ENCODE measurements around the gene ACTR5.
"Not testable (repeated sequence)": the region's sequence is repeated elsewhere in the genome, so short reads cannot be mapped to it uniquely, and the experiment has no call there.

Gene ACTR5

DNA sequence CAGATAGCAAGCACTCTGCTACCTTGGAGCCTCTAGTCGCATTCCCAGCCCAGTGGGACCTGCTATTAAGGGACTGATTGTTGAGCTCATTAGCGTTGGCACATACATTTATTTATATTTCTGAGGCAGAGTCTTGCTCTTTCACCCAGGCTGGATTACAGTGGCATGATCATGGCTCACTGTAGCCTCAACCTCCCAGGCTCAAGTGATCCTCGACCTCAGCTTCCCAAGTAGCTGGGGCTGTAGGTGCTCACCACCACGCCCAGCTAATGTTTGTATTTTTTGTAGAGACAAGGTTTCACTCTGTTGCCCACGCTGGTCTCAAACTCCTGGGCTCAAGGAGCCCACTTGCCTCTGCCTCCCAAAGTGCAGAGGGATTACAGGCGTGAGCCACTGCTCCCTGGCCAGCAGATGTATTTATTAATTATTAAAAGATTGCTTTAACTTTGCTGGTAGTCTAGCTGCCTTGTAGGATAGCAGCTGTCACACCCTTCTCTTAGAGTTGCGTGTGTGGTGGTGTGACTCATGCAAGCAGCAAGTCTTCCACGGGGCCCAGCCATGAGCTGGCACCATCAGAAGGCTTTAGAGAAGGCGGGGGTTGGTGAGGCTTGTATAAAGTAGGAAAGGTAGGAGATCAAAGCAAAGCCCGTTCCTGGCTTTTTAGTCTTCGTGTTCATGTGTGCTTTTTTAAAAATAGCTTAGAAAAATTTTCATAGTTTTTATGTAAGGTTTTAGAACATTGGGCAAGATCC, 16.5 kb downstream of the ACTR5 start:
- peak; percentile 85 for DNase-seq (ENCODE audit: low read depth)

DNA sequence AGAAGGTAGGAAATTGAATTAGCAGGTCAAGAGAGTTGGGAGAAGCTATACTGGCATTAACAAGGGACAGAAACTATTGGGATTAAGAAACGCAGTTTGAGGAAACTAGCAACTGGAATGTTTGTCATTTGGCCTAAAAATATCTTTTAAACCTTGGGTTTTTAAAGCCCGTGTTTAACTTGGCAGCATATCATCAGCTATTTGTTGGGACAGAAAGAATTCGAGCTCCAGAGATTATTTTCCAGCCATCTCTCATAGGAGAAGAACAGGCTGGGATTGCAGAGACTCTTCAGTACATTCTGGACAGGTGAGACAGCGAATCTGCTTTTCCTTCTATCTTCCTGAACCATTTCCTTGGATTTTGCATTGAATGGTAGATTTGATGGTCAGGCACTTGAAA, 17.8 kb downstream of the ACTR5 start:
- no peak for DNase-seq (ENCODE audit: low read depth)

DNA sequence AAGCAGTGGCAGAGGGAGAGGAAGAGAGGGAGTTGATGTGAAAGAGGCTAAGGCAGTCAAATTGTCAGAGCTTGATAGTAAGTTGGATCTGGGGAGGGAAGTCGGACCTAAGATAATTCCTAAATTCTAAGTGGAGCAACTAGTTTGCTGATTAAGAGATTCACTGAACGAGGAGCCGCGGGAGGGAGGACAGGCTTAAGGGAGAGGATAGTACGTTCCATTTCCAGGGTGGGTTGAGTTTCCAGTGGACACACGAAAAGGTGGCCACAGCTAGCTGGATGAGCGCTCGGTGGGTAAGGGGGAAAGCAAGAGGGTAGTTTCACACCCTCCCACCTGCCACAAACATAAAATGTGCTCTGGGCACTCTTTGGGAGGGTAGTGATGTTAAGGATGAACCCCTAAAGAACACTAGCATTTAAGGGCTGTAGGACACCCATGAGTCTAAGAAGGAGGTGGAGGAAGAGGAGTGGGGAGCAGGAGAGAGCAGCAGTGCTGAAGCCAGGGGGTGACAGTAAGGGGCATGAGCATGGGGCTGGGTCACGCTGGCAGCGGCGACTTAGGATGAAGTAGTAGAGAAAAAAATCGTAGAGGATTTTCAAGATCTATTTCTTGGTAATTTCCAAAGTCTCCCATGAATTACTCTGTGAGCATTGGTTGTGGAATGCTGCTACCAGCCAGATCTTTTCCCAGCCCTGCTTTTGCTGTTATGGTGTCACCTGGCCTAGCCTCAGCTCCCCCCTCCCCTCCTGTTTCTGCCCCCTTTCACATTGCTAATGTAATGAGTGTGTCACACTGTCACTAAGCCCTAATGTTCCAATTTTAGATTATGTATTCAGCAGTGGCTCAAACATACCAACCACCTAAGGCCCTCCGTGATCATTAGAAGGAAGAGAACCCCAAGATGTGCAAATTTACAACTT, 21.4 kb downstream of the ACTR5 start:
- DNase-seq (ENCODE audit: low read depth): no peak

DNA sequence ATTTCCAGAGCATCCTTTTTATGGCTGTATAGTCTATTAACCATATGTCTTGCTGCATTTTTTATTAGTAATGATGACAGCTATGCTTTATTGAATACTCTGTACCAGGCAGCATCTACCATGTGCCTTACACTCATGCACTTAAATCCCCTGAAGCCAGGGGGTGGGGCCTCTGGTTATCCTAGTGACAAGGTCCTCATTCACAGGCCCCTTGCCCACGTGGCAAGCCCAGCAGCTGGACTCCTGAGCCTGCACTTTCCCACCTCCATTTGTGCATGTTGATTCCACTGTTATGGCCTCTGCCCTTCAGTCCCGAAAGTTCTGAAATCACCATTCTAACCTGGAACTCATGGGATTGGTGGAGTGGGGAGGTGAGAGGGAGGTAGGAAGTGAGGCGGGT, 22.3 kb downstream of the ACTR5 start:
- DNase-seq (ENCODE audit: low read depth): no peak

DNA sequence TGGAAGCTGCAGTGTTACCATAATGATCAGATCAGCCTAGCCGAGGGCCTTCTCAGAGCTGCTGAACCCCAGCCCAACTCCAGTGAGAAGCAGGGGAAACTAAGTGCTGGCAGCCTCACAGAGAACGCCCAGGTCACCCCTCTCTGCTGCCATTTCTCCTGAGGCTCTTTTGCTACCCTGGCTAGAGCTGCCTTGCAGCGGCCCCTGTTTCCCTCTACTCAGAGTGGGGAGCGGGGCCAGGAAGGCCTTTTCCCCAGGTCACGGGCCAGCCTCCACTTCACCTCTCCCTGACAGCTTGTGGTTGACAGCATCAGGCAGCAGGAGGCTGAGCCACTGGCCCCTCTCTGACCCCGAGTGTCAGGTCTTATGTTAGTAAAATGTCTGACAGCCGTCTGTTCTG, 22.7 kb downstream of the ACTR5 start:
- no peak for DNase-seq (ENCODE audit: low read depth)

DNA sequence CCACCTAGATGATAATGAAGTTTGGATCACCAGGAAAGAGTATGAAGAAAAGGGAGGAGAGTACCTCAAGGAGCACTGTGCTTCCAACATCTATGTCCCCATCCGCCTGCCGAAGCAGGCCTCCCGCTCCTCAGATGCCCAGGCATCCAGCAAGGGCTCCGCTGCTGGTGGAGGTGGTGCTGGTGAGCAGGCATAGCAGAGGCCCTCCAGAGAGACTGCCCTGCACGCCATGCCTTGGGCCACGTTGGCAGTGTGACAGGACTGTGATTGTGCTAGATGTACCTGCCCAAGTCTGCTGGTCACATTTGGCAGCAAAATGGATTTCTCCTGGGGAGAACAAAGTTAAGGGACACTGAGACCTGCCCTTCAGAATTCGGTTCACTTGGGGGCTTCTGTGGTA, 23.4 kb downstream of the ACTR5 start:
- DNase-seq (ENCODE audit: low read depth): no peak

DNA sequence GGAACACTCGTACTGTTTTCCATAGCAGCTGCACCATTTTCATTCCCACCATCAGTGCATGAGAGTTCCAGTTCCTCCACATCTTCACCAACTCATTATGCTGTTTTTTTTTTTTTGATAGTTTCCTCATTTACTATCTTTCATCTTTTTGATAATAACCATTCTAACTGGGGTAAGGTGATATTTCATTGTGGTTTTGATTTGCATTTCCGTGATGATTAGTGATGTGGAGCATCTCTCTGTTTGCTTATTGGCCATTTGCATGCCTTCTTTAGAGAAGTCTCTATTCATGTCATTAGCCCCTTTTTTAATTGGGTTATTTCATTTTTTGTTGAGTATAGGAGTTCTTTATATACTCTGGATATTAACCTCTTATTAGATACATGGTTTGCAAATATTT, 25.9 kb downstream of the ACTR5 start:
- DNase-seq (ENCODE audit: low read depth): no peak

DNA sequence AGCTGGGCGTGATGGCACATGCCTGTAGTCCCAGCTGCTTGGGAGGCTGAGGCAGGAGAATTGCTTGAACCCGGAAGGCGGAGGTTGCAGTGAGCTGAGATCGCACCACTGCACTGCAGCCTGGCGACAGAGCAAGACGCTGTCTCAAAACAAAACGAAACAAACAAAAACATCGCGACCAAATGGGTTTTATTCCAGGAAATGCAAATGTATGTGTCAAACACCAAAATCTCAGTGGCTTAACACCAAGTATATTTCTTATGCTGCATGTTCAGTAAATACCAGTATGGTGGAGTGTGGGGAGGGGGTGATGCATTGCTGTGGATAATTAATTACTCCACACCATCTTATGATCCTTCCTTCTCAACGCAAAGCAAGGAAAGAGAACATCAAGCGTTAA, 28.1 kb downstream of the ACTR5 start:
- no peak for DNase-seq (ENCODE audit: low read depth)

DNA sequence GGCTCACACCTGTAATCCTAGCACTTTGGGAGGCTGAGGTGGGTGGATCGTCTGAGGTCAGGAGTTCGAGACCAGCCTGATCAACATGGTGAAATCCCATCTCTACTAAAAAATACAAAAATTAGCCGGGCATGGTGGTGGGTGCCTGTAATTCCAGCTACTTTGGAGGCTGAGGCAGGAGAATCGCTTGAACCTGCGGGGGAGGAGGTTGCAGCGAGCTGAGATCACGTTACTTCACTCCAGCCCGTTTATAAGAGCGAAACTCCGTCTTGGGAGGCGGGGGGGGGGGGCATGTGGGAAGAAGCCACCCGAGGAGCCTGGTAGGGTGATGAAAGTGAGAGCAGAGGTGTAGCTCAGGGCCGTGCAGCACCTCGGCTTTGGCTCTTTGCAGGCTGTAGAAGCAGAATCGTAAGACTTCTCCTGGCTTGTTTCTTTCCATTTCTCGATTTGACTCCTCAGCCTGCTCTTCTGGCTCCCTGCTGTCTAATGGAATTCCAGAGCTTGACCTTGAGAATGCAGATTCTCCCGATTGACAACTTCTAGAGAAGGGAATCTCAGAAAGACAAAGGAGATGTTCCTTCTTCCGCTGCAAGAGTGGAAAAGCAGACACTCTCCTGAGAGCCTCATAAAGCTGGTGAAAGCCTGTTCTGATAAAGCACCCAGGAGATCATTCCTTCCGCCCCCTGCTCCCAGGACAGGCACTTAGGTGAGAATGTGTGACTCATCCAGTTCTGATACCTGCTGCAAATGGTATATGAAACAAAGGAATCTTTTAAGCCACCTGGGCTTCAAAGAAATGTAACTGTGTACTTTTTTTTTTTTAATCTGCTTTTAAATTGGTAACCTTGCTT, 31.2 kb downstream of the ACTR5 start:
- DNase-seq (ENCODE audit: low read depth): no peak

DNA sequence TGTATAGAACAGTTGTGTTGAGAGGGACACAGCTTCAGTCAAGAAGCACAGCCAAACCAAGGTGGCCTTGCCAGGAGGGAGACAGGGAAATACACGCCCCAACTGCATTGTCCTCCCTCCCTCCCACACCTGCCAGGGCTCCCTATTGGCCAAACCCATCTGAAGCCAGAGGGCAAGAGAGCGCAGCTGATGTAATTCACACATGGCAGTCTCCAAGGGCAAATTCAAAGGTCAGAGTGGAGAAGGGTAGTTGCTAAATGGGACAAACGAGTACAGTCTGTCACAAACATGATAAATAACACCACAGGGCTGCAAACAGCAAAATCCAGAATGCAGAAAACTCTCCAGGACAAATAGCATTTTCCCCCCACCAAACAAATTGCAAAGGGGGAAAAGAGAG, 34.0 kb downstream of the ACTR5 start:
- DNase-seq (ENCODE audit: low read depth): no peak

DNA sequence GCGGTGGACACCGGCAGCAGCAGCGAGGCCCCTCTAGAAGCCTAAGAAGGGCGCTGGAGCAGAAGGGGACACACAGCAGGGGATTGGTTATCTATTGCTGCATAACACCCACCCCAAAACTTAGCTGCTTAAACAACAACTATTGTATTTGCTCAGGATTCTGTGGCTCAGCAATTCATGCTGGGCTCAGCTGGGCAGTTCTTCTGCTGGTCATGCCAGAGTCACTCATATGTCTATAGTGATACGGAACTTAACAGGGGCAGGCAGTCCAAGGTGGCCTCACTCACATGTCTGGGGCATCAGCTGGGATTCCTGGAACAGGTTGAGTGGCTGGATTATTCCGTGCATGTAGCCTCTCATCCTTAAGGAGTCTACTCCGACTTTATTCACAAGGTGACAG, 39.6 kb downstream of the ACTR5 start:
- no peak for DNase-seq (ENCODE audit: low read depth)

DNA sequence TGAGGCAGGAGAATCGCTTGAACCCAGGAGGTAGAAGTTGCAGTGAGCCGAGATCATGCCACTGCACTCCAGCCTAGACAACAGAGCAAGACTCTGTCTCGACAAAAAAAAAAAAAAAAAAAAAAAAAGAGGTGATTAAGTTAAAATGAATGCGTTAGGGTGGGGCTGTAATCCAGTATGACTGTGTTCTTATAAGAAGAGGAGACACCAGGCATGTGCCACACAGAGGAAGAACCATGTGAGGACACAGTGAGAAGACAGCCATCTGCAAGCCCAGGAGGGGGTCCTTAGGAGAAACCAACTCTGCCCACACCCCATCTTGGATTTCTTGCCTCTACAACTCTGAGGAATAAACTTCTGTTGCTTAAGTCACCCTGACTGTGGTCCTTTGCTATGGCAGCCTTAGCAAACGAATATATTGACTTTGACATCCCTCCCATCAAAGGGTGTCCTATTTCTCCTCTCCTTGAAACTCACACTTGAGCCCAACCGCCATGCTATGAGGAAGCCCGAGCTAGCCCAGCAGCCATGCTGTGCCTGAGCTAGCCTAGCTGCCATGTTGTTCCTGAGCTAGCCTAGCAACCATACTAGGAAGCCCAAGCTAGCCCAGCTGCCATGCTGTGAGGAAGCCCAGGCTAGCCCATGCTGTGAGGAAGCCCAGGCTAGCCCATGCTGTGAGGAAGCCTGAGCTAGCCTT, 41.4 kb downstream of the ACTR5 start:
- peak; percentile 33 for DNase-seq (ENCODE audit: low read depth)

DNA sequence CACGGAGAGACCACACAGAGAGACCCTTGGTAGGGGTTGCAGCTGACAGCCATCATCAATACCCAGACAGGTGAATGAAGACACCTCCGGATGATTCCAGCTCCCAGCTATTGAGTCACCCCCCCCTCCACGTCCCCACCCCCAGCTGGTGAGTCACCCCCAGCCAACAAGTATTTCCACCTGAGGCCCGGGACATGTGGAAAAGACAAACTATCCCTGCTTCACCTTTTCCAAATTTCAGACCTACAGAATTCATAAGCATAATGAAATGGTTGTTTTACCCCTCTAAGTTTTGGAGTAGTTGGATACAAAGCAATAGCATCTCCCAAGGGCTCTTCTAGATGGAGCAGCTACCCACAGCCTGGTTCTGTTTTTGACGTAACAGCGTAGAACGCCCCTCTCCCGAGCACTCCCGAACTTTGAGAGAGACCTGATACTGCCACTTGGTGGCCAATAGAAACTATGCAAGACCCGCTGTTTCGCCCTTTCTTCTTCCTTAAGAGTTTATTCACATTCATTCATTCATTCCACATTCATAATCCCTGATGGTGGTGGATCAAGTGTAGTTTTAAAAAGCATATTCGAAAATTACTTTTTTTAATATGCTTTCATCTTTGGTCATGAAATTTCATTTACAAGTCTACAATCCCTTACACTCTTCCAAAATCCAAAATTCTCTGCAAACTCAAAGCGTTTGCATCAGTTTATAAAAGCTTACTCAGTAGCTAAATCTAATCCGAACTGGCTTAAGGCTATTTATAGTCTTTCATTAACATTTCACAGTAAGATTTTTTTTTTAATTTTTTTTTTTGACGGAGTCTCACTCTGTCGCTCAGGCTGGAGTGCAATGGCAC, 42.2 kb downstream of the ACTR5 start:
- DNase-seq (ENCODE audit: low read depth): peak; percentile 19

DNA sequence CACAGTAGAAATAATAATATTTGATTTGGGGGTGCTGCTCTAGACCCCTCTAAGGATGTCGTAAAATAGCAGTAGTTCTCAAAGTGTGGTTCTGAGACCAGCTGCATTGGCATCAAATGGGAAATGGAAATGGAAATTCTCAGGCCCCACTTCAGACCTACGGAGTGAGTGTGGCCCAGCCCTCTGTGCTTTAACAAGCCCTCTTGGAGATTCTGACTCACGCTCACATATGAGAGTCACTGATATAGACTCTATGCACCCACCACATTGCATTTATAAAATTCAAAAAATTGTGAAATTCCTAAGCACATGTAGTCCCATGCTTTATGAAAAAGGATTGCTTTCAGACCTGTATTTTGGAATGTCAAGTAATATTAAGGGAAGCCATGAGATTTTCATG, 43.0 kb downstream of the ACTR5 start:
- DNase-seq (ENCODE audit: low read depth): no peak

DNA sequence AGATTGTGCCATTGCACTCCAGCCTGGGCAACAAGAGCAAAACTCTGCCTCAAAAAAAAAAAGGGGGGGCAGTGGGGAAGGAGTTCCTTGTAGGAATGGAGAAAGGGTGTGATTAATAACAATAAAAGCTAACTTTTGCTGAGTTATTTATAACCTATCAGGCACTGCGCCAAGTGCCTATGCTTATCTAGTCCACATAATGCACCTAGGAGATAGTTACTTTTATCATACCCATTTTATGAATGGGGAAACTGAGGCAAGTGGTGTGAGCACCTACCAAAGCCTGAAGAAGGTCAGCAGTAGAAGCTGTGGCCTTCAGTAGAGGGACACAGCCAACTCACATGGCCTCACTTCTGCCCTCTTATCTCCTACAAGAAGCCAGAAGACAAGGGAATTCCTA, 43.7 kb downstream of the ACTR5 start:
- no peak for DNase-seq (ENCODE audit: low read depth)

DNA sequence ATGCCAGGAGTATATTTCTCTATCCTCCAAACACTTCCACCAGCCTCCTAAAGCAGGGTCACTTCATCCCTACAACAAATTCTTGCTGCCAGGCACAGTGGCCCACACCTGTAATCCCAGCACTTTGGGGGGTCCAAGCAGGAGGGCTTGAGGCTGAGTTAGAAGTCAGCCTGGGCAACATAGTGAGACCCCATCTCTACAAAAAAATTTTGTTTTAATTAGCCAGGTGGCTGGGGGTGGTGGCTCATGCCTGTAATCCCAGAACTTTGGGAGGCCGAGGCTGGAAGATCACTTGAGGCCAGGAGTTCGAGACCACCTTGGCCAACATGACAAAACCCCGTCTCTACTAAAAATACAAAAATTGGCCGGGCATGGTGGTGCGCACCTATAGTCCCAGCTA, 45.8 kb downstream of the ACTR5 start:
- DNase-seq (ENCODE audit: low read depth): not testable (repeated sequence)

DNA sequence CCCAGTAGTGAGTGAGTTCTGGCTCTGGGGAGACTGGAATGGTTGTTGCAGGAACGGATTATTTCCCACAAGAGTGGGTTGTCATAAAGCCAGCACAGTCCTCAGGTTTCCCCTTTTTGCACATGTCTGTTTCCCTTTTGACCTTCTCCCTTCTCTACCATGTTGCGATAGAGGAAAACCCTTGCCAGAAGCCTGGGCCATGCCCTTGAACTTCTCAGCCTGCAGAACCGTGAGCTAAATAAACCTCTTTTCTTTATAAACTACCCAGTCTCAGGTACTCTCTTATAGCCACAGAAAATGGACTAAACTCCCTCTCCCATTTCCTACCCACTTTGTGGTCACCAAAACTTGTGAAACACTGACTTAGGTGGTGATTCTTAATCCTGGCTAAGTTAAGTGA, 50.0 kb downstream of the ACTR5 start:
- DNase-seq (ENCODE audit: low read depth): no peak

DNA sequence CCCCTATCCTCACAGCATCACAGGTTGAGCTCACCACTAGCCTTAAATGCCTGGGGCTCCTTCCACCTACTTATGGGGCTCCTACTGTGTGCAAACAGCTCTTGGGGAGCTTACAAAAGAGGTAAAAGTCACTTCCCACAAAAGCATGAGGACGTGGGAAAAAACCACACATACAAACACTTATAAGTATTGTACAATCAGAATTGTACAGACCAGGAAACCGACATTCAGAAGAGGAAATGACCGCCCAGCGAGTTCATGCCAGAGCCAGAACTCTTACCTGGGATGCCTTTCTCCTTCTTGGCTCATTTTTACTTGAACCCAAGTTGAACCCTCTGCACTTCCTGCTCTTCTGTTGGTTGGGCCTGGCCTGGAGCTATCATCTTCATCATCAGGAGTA, 50.9 kb downstream of the ACTR5 start:
- no peak for DNase-seq (ENCODE audit: low read depth)

DNA sequence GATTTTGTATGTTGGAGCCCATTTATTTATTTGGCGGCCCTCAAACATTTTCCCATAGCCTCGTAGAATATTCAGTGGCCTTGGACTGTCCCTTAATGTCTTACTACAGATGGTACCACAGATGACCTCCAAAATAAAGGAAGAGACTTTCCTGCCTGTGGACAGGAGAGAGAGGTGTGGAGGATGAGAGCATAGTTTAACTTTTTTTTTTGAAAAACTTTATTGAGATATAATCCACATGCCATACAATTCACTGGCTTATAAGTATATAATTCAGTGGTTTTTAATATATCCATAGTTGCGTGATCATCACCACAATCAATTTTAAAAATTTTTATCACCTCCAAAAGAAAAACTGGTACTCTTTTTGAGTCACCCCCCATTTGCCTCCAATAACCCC, 52.6 kb downstream of the ACTR5 start:
- no peak for DNase-seq (ENCODE audit: low read depth)

DNA sequence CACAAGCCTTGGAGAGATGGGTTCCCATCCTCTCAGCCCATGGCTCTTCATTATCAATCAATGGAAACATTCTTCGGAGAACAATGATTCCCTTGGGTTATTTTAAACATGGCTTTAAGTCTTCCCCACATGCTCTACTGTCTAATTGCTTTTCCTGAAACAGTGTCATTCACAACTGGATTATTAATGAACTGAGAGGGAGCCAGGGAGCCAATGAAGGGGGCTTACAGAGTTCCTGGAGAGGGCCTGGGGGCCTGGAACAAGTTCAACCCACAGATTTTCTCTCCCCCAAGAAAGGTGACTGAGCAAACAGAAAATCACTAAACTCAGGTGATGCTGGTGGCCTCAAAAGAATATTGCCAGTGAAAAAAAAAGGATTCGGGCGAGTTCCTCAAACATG, 56.0 kb downstream of the ACTR5 start:
- DNase-seq (ENCODE audit: low read depth): no peak
